DMS153 treated with DMSO at 0.1 percent for 48 hours (cell line): ENCODE data around the gene ALOX12B.
"Not testable (repeated sequence)": the region's sequence is repeated elsewhere in the genome, so short reads cannot be mapped to it uniquely, and the experiment has no call there.

Experiments used
- DNase-seq: peaks from one replicate; lab custom pipeline; 2025; ENCODE audit not compliant: unreplicated experiment; lab: John Stamatoyannopoulos, UW

ALOX12B gene

GRCh38 chr17:8067806-8068205, 19.7 kb downstream of the ALOX12B start:
- DNase-seq: no peak

GRCh38 chr17:8066841-8067775, 20.4 kb downstream of the ALOX12B start:
- DNase-seq: no peak

- no peak for DNase-seq
Measured at GRCh38 chr17:8064561-8065019, 22.9 kb downstream of the ALOX12B start.

- no peak for DNase-seq
Measured at GRCh38 chr17:8063761-8064534, 23.6 kb downstream of the ALOX12B start.

GRCh38 chr17:8062807-8063483, 24.6 kb downstream of the ALOX12B start:
- DNase-seq: no peak

GRCh38 chr17:8062435-8062806, 25.1 kb downstream of the ALOX12B start:
- DNase-seq: no peak

- not testable (repeated sequence) for DNase-seq
Measured at GRCh38 chr17:8061851-8062250, 25.7 kb downstream of the ALOX12B start.

- peak; percentile 10 for DNase-seq
Measured at GRCh38 chr17:8060274-8060673, 27.2 kb downstream of the ALOX12B start.

GRCh38 chr17:8059131-8059530, 28.4 kb downstream of the ALOX12B start:
- no peak for DNase-seq

GRCh38 chr17:8057691-8058114, 29.8 kb downstream of the ALOX12B start:
- peak; percentile 29 for DNase-seq

GRCh38 chr17:8056976-8057625, 30.4 kb downstream of the ALOX12B start:
- no peak for DNase-seq

GRCh38 chr17:8056232-8056975, 31.1 kb downstream of the ALOX12B start:
- no peak for DNase-seq

GRCh38 chr17:8055851-8056231, 31.7 kb downstream of the ALOX12B start:
- no peak for DNase-seq

- no peak for DNase-seq
Measured at GRCh38 chr17:8053600-8053999, 33.9 kb downstream of the ALOX12B start.

GRCh38 chr17:8052256-8053252, 35.0 kb downstream of the ALOX12B start:
- DNase-seq: no peak

- no peak for DNase-seq
Measured at GRCh38 chr17:8051831-8052230, 35.7 kb downstream of the ALOX12B start.

GRCh38 chr17:8048736-8049135, 38.8 kb downstream of the ALOX12B start:
- no peak for DNase-seq

GRCh38 chr17:8048236-8048635, 39.3 kb downstream of the ALOX12B start:
- DNase-seq: no peak

- no peak for DNase-seq
Measured at GRCh38 chr17:8047769-8048110, 39.8 kb downstream of the ALOX12B start.
